SHP77 treated with DMSO at 0.1 percent for 48 hours (cell line): ENCODE data around the gene WDR7.

ENCODE experiments used
- DNase-seq: peaks from one replicate; lab custom pipeline; 2025; lab: John Stamatoyannopoulos, UW

The WDR7 gene

GRCh38 chr18:57043241-57043640 lies 392.1 kb downstream of the WDR7 start:
- DNase-seq = no peak

- DNase-seq = no peak
Measured at GRCh38 chr18:57048351-57048750, 397.2 kb downstream of the WDR7 start.

- DNase-seq = no peak
Measured at GRCh38 chr18:57048859-57049258, 397.7 kb downstream of the WDR7 start.

- DNase-seq = no peak
Measured at GRCh38 chr18:57050310-57050949, 399.3 kb downstream of the WDR7 start.

- DNase-seq = no peak
Measured at GRCh38 chr18:57051021-57051656, 400.0 kb downstream of the WDR7 start.

- no peak for DNase-seq
Measured at GRCh38 chr18:57051657-57052044, 400.5 kb downstream of the WDR7 start.

- no peak for DNase-seq
Measured at GRCh38 chr18:57052173-57052572, 401.0 kb downstream of the WDR7 start.

GRCh38 chr18:57052759-57053158 lies 401.6 kb downstream of the WDR7 start:
- no peak for DNase-seq

GRCh38 chr18:57054891-57055290 lies 403.7 kb downstream of the WDR7 start:
- DNase-seq = no peak

- no peak for DNase-seq
Measured at GRCh38 chr18:57057890-57058289, 406.7 kb downstream of the WDR7 start.

GRCh38 chr18:57058734-57059133 lies 407.6 kb downstream of the WDR7 start:
- no peak for DNase-seq

GRCh38 chr18:57059366-57059765 lies 408.2 kb downstream of the WDR7 start:
- DNase-seq = no peak

- no peak for DNase-seq
Measured at GRCh38 chr18:57060814-57061213, 409.7 kb downstream of the WDR7 start.

- DNase-seq = no peak
Measured at GRCh38 chr18:57062178-57062577, 411.0 kb downstream of the WDR7 start.

GRCh38 chr18:57062844-57063243 lies 411.7 kb downstream of the WDR7 start:
- DNase-seq = no peak

GRCh38 chr18:57063601-57064103 lies 412.5 kb downstream of the WDR7 start:
- no peak for DNase-seq

GRCh38 chr18:57073501-57074187 lies 422.5 kb downstream of the WDR7 start:
- DNase-seq = no peak

- DNase-seq = no peak
Measured at GRCh38 chr18:57075716-57076400, 424.7 kb downstream of the WDR7 start.

GRCh38 chr18:57077005-57077765 lies 426.0 kb downstream of the WDR7 start:
- DNase-seq = no peak

GRCh38 chr18:57077786-57078552 lies 426.8 kb downstream of the WDR7 start:
- DNase-seq = no peak

- no peak for DNase-seq
Measured at GRCh38 chr18:57078614-57079013, 427.5 kb downstream of the WDR7 start.
